Activated CD4-positive, alpha-beta T cell treated with anti-CD3 and anti-CD28 coated beads for 36 hours (primary cell): Measurements from ENCODE around the gene CSPG4. TPM values are rescaled to one million over a fixed set of nuclear protein-coding genes. Genes with fewer than 3 reads are reported as not detected.
A peak's percentile ranks its signal among the peaks of the same experiment; 100 is the strongest.
"Not testable (repeated sequence)": the region's sequence is repeated elsewhere in the genome, so short reads cannot be mapped to it uniquely, and the experiment has no call there.

Experiments used
- ATAC-seq: fragments of 200-7000 bp; cut with Tn5 transposase; one replicate; pipeline ENCODE4 v1.10.0; 2021; ENCODE audit warnings: mild to moderate bottlenecking, moderate library complexity
- CTCF ChIA-PET: fragments of 350-600 bp; sonication (Branson Sonifier 250); formaldehyde crosslinking; loops from one replicate; lab custom pipeline; 2021; ENCODE audit warnings: antibody characterized with exemption; lab: Charles Lee
- POLR2A ChIA-PET: fragments of 350-600 bp; sonication (Branson Sonifier 250); formaldehyde crosslinking; loops from one replicate; lab custom pipeline; 2021; ENCODE audit warnings: antibody characterized with exemption, inconsistent platforms; lab: Charles Lee
- DNase-seq: peaks from one replicate; pipeline ENCODE4 v3.0.0-alpha.2; 2020
- H3K27ac Mint-ChIP-seq: one replicate; pipeline ENCODE4 v1.8.0; 2021; ENCODE audit warnings: mixed read lengths
- H3K27me3 Mint-ChIP-seq: one replicate; pipeline ENCODE4 v1.8.0; 2021; ENCODE audit warnings: mixed read lengths
- H3K36me3 Mint-ChIP-seq: one replicate; pipeline ENCODE4 v1.8.0; 2021; ENCODE audit warnings: low read depth, mixed read lengths
- H3K4me1 Mint-ChIP-seq: one replicate; pipeline ENCODE4 v1.8.0; 2021; ENCODE audit warnings: mixed read lengths
- H3K4me3 Mint-ChIP-seq: one replicate; pipeline ENCODE4 v1.8.0; 2021; ENCODE audit warnings: mild to moderate bottlenecking, moderate library complexity, mixed read lengths
- H3K9me3 Mint-ChIP-seq: one replicate; pipeline ENCODE4 v1.8.0; 2021; ENCODE audit warnings: low read depth, mixed read lengths
- intact Hi-C, 2 experiments: fragments of 100-400 bp; cut with DNase I in 1 of 2; cut with micrococcal nuclease in 1 of 2; formaldehyde crosslinking; loops; one replicate each; pipeline versions ENCODE4 v1.14.2 to v1.15.1; 2022 to 2024; cut with DNase I, micrococcal nuclease
- total RNA-seq, 2 experiments: library from RNA; stranded (reverse); gene quantifications; one replicate each; pipeline ENCODE4 v1.2.3, GENCODE V29; 2021

The CSPG4 gene
- total RNA-seq, 2 experiments from 2014 or later: not detected

- ATAC-seq: no peak
- Mint-ChIP-seq H3K9me3 (no peaks in the 10 kb centered on the region), H3K36me3 (peaks cover 29% of the 10 kb centered on the region), H3K4me1 (peaks cover 22% of the 10 kb centered on the region), H3K27ac (peak overlapping the region; percentile 96), H3K27me3 (no peaks in the 10 kb centered on the region), H3K4me3 (peak overlapping the region; percentile 99)
- POLR2A ChIA-PET: interaction anchor here (0.6 to 4.6 kb wide), 4 partner anchors 8 to 234 kb away, joined by 3 to 47 read pairs (median 4); partner anchors contain the start of gene SIN3A
- DNase-seq: no peak
- intact Hi-C loops: loop anchor here (10.0 kb wide), 2 partner anchors 436 to 1026 kb away; partner anchors contain the start of genes C15orf39 (in 1 of the 2) and CLK3 (in 1 of the 2)
- CTCF ChIA-PET: interaction anchor here (0.7 to 3.3 kb wide), 7 partner anchors 14 to 273 kb away, joined by 3 to 37 read pairs (median 12); partner anchors contain the start of genes MAN2C1 and SNUPN
These were observed 71.5 kb downstream of the CSPG4 start for GRCh38 chr15:75641179-75641503.

- peaks cover 25% of the 10 kb centered on the region for H3K4me1 Mint-ChIP-seq
- intact Hi-C loops: loop anchor here (1.0 to 10.0 kb wide), 11 partner anchors 15 to 1026 kb away; partner anchors contain the start of genes SNUPN (in 2 of the 2), C15orf39 (in 1 of the 2), CLK3 (in 1 of the 2) and FBXO22 (in 1 of the 2)
- H3K27ac Mint-ChIP-seq: peak overlapping the region; percentile 96
- POLR2A ChIA-PET: interaction anchor here (0.6 to 4.6 kb wide), 13 partner anchors 7 to 272 kb away, joined by 3 to 47 read pairs (median 3); partner anchors contain the start of genes MAN2C1, PTPN9, SIN3A and SNUPN
- DNase-seq (peak; percentile 79), ATAC-seq (peak; percentile 52)
- H3K4me3 Mint-ChIP-seq: peak overlapping the region; percentile 99
- no peaks in the 10 kb centered on the region for H3K9me3 Mint-ChIP-seq
- CTCF ChIA-PET: interaction anchor here (0.7 to 3.3 kb wide), 13 partner anchors 10 to 319 kb away, joined by 3 to 37 read pairs (median 8); partner anchors contain the start of genes MAN2C1 and SNUPN
- H3K27me3 Mint-ChIP-seq: no peaks in the 10 kb centered on the region
- H3K36me3 Mint-ChIP-seq: peaks cover 32% of the 10 kb centered on the region
These were observed 72.0 kb downstream of the CSPG4 start for GRCh38 chr15:75640483-75641178.

GRCh38 chr15:75639709-75640482 lies 72.8 kb downstream of the CSPG4 start, which contains the start of gene IMP3:
IMP3 (minus strand) TSS chr15:75640224; CDS start chr15:75640168, 56 bp downstream.
- Mint-ChIP-seq H3K36me3 (peaks cover 32% of the 10 kb centered on the region), H3K27ac (peak within 1 kb of the TSS; percentile 96), H3K4me3 (peak within 1 kb of the TSS; percentile 99), H3K27me3 (no peaks in the 10 kb centered on the region), H3K4me1 (peaks cover 25% of the 10 kb centered on the region), H3K9me3 (no peaks in the 10 kb centered on the region)
- DNase-seq: peak; percentile 96
- POLR2A ChIA-PET: interaction anchor here (0.5 to 4.6 kb wide), 13 partner anchors 12 to 272 kb away, joined by 3 to 47 read pairs (median 3); partner anchors contain the start of genes MAN2C1, PTPN9, SIN3A and SNUPN
- peak; percentile 92 for ATAC-seq
- CTCF ChIA-PET: interaction anchor here (0.6 to 3.3 kb wide), 14 partner anchors 10 to 587 kb away, joined by 3 to 37 read pairs (median 6); partner anchors contain the start of genes MAN2C1, PTPN9 and SNUPN
- intact Hi-C loops: loop anchor here (1.0 to 10.0 kb wide), 15 partner anchors 15 to 1025 kb away; partner anchors contain the start of genes PTPN9 (in 2 of the 2), SNUPN (in 2 of the 2), C15orf39 (in 1 of the 2) and CLK3 (in 1 of the 2)

- ATAC-seq: no peak
- Mint-ChIP-seq H3K27ac (peak overlapping the region; percentile 96), H3K27me3 (no peaks in the 10 kb centered on the region), H3K9me3 (no peaks in the 10 kb centered on the region), H3K4me3 (peak overlapping the region; percentile 99), H3K36me3 (peaks cover 32% of the 10 kb centered on the region), H3K4me1 (peaks cover 25% of the 10 kb centered on the region)
- ChIA-PET CTCF (interaction anchor here (0.6 to 3.3 kb wide), 15 partner anchors 11 to 586 kb away, joined by 3 to 37 read pairs (median 8); partner anchors contain the start of genes MAN2C1, PTPN9 and SNUPN), POLR2A (interaction anchor here (0.5 to 4.6 kb wide), 10 partner anchors 11 to 271 kb away, joined by 3 to 47 read pairs (median 4); partner anchors contain the start of genes MAN2C1, PTPN9, SIN3A and SNUPN)
- DNase-seq: peak; percentile 13
- intact Hi-C loops: loop anchor here (2.0 to 5.0 kb wide), 4 partner anchors 60 to 852 kb away; partner anchors contain the start of genes COX5A (in 1 of the 2) and PTPN9 (in 1 of the 2)
These were observed 73.4 kb downstream of the CSPG4 start for GRCh38 chr15:75639191-75639708.

- intact Hi-C loops: loop anchor here (2.0 to 5.0 kb wide), 4 partner anchors 59 to 850 kb away; partner anchors contain the start of genes COX5A (in 1 of the 2) and PTPN9 (in 1 of the 2)
- Mint-ChIP-seq H3K9me3 (no peaks in the 10 kb centered on the region), H3K36me3 (peaks cover 32% of the 10 kb centered on the region), H3K27me3 (no peaks in the 10 kb centered on the region), H3K27ac (peak overlapping the region; percentile 96), H3K4me1 (peaks cover 25% of the 10 kb centered on the region), H3K4me3 (peak overlapping the region; percentile 99)
- ChIA-PET CTCF (interaction anchor here (0.5 to 3.3 kb wide), 6 partner anchors 12 to 270 kb away, joined by 3 to 17 read pairs (median 3); partner anchors contain the start of gene SNUPN), POLR2A (interaction anchor here (0.7 to 4.6 kb wide), 3 partner anchors 10 to 184 kb away, joined by 3 to 47 read pairs (median 3); partner anchors contain the start of gene SIN3A)
- ATAC-seq: no peak
- no peak for DNase-seq
These were observed 75.2 kb downstream of the CSPG4 start for GRCh38 chr15:75637245-75638009.

GRCh38 chr15:75636026-75636425 lies 76.6 kb downstream of the CSPG4 start:
- POLR2A ChIA-PET: interaction anchor here (0.7 to 1.1 kb wide), 4 partner anchors 9 to 679 kb away, joined by 3 read pairs; no protein-coding TSS in a partner anchor
- ATAC-seq (no peak), DNase-seq (no peak)
- H3K27me3 Mint-ChIP-seq: no peaks in the 10 kb centered on the region
- H3K9me3 Mint-ChIP-seq: no peaks in the 10 kb centered on the region
- CTCF ChIA-PET: interaction anchor here (3.3 kb wide), 1 partner anchor 10 kb away, joined by 17 read pairs; the partner anchor contains the start of gene SNUPN
- H3K4me1 Mint-ChIP-seq: peaks cover 24% of the 10 kb centered on the region
- peaks cover 32% of the 10 kb centered on the region for H3K36me3 Mint-ChIP-seq
- H3K27ac Mint-ChIP-seq: no peak overlapping the region
- intact Hi-C loops: loop anchor here in 1 of 2 experiments (5.0 kb wide), 2 partner anchors 699 to 849 kb away; partner anchors contain the start of gene COX5A
- no peak overlapping the region for H3K4me3 Mint-ChIP-seq

GRCh38 chr15:75633922-75634321 lies 78.7 kb downstream of the CSPG4 start:
- intact Hi-C loops, DNase-seq, ATAC-seq, POLR2A ChIA-PET, H3K27me3 Mint-ChIP-seq, H3K9me3 Mint-ChIP-seq, H3K4me3 Mint-ChIP-seq, H3K27ac Mint-ChIP-seq: not testable (repeated sequence)
- H3K36me3 Mint-ChIP-seq: peaks cover 24% of the 10 kb centered on the region
- H3K4me1 Mint-ChIP-seq: peaks cover 22% of the 10 kb centered on the region
- CTCF ChIA-PET: interaction anchor here (0.6 kb wide), 2 partner anchors 101 to 226 kb away, joined by 3 to 4 read pairs; no protein-coding TSS in a partner anchor

- POLR2A ChIA-PET: no interaction called here
- H3K4me1 Mint-ChIP-seq: peaks cover 12% of the 10 kb centered on the region
- intact Hi-C loops: no loop called here
These were observed 80.7 kb downstream of the CSPG4 start for GRCh38 chr15:75631935-75632334.

More at GRCh38 chr15:75631935-75632334, 80.7 kb downstream of the CSPG4 start:
- Mint-ChIP-seq H3K36me3 (peaks cover 6% of the 10 kb centered on the region), H3K27me3 (no peaks in the 10 kb centered on the region), H3K9me3 (no peaks in the 10 kb centered on the region), H3K4me3 (no peak overlapping the region), H3K27ac (no peak overlapping the region)
- CTCF ChIA-PET: interaction anchor here (0.6 kb wide), 2 partner anchors 730 to 1054 kb away, joined by 3 to 4 read pairs; no protein-coding TSS in a partner anchor
- no peak for ATAC-seq
- DNase-seq: no peak
